ENCODE data around the gene USP26. TPM values are rescaled to one million over a fixed set of nuclear protein-coding genes. Genes with fewer than 3 reads are reported as not detected.
"Not testable (repeated sequence)": the region's sequence is repeated elsewhere in the genome, so short reads cannot be mapped to it uniquely, and the experiment has no call there.

USP26 gene
- total and polyA plus RNA-seq, 2 of the 13 experiments (the other 11 are each of a cell fraction or from before 2014, with no cell fraction given): not detected

GRCh38 chrX:133081990-133082389 lies 14.9 kb downstream of the USP26 start (continued):
- TF ChIP-seq GRHL1 (CRISPR knock-in tag; conservative IDR thresholded peaks at IDR 0.05) (no peak), ZNF446 (CRISPR knock-in tag; IDR thresholded peaks at IDR 0.05) (no peak), ZNF224 (CRISPR knock-in tag; IDR thresholded peaks at IDR 0.05) (no peak), DRAP1 (CRISPR knock-in tag; IDR thresholded peaks at IDR 0.05) (no peak), RBM22 (optimal IDR thresholded peaks at IDR 0.05; ENCODE audit: low read length) (no peak), ZBTB40 (IDR thresholded peaks at IDR 0.05) (no peak), ZBTB40 (CRISPR knock-in tag; IDR thresholded peaks at IDR 0.05) (no peak), HBP1 (CRISPR knock-in tag; IDR thresholded peaks at IDR 0.05; ENCODE audit: low read depth) (no peak), ZNF282 (IDR thresholded peaks at IDR 0.05; ENCODE audit: partially characterized antibody) (no peak)

- in situ Hi-C loops (cut with HindIII; ENCODE audit: extremely low pct_ligation_motif_present, low pct_unique_long_range_greater_than_20kb); H3K4me2 ChIP-seq (ENCODE audit: low read depth, low read length); FAIRE-seq; DNase-seq (ENCODE audit: low spot score); H3K9ac ChIP-seq (ENCODE audit: insufficient read depth, low read depth, low read length); BruUV-seq (replicated peaks); ATAC-seq; intact Hi-C loops (cut with micrococcal nuclease; ENCODE audit: unreplicated experiment); H2AFZ ChIP-seq (ENCODE audit: low read length); H3K79me2 ChIP-seq (ENCODE audit: insufficient read depth, low read length); H4K20me1 ChIP-seq (ENCODE audit: insufficient read depth, low read length); H3K4me3 ChIP-seq (replicated peaks in 1 of 3; ENCODE audit: insufficient read depth in 1 of 3, low read depth in 2 of 3, low read length in 3 of 3); H3K27me3 ChIP-seq (ENCODE audit: control insufficient read depth in 1 of 2, insufficient read depth in 2 of 2, low read length in 2 of 2); H3K9me3 ChIP-seq (ENCODE audit: low read length); CTCF ChIA-PET (ENCODE audit: low intra/inter-chr PET ratio, low total read pairs); H3K27ac ChIP-seq (ENCODE audit: extremely low read length, insufficient read depth, low read length); H3K36me3 ChIP-seq (replicated peaks in 1 of 2; ENCODE audit: control insufficient read depth in 1 of 2, insufficient read depth in 2 of 2, low read length in 2 of 2); POLR2A ChIA-PET; H3K4me1 ChIP-seq (ENCODE audit: insufficient read depth, low read length): not testable (repeated sequence)
- 17% methylated on average over 1 of the region's 4 CpGs for WGBS (ENCODE audit: low lambda C conversion rate)
These were observed 19.1 kb downstream of the USP26 start for GRCh38 chrX:133077856-133078255.
